Measurements from ENCODE around the gene ARHGAP30.

ARHGAP30 gene

GRCh38 chr1:161089938-161090337 is 20.2 kb upstream of the ARHGAP30 start:
- no peak for TF ChIP-seq CTCF (conservative IDR thresholded peaks at IDR 0.05)
- peak overlapping the region; percentile 79 for H3K27ac ChIP-seq

- H3K27ac ChIP-seq = peak within 1 kb of the TSS; percentile 79
- TF ChIP-seq CTCF (conservative IDR thresholded peaks at IDR 0.05) = peak; percentile 20; the same call in 1 of the 2 replicates
Observed at GRCh38 chr1:161089251-161089924, 19.7 kb upstream of the ARHGAP30 start, which contains the start of gene NECTIN4. Gene NECTIN4, minus strand, starts transcription at chr1:161089558. Its CDS starts 262 bp downstream, at chr1:161089296.

GRCh38 chr1:161088587-161089110 is 19.0 kb upstream of the ARHGAP30 start:
- TF ChIP-seq CTCF (conservative IDR thresholded peaks at IDR 0.05) = no peak
- H3K27ac ChIP-seq = peak overlapping the region; percentile 79

GRCh38 chr1:161086457-161086856 is 16.8 kb upstream of the ARHGAP30 start:
- H3K27ac ChIP-seq = no peak overlapping the region
- no peak for TF ChIP-seq CTCF (conservative IDR thresholded peaks at IDR 0.05)

- no peak overlapping the region for H3K27ac ChIP-seq
Observed at GRCh38 chr1:161085165-161085564, 15.5 kb upstream of the ARHGAP30 start.

GRCh38 chr1:161084597-161084988 is 14.9 kb upstream of the ARHGAP30 start:
- TF ChIP-seq CTCF (conservative IDR thresholded peaks at IDR 0.05) = no peak
- H3K27ac ChIP-seq = no peak overlapping the region

More at GRCh38 chr1:161085165-161085564, 15.5 kb upstream of the ARHGAP30 start:
- TF ChIP-seq CTCF (conservative IDR thresholded peaks at IDR 0.05) = no peak

GRCh38 chr1:161083748-161084596 is 14.3 kb upstream of the ARHGAP30 start:
- no peak for TF ChIP-seq CTCF (conservative IDR thresholded peaks at IDR 0.05)
- H3K27ac ChIP-seq = no peak overlapping the region

Data from VCaP (cell line).